ENCODE measurements around the gene PCLO. TPM values are rescaled to one million over a fixed set of nuclear protein-coding genes. Genes with fewer than 3 reads are reported as not detected.

The PCLO gene
- total RNA-seq, 1 experiment from 2014 or later, result 0.17 TPM

DNA sequence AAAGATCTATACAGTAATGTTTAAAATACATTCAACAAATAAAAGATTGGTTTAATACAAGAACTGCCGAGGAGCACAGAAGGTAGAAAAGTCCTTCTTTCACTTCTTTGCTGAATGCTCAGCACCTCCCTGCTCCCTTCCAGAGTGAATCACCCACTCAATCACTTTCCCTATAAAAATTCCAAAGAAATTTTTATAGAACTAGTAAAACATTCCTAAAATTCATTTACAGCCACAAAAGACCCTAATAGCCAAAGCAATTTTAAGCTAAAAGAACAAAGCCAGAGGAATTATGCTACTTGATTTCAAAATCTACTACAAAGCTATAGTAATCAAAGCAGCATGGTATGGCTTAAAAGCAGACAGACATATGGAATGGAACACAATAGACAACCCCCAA, 320.9 kb downstream of the PCLO start:
- no peak for DNase-seq (ENCODE audit: extremely low read depth, low read depth)

GRCh38 chr7:82840061-82840460, 322.6 kb downstream of the PCLO start:
- DNase-seq (ENCODE audit: extremely low read depth, low read depth), result no peak

GRCh38 chr7:82839555-82839954, 323.1 kb downstream of the PCLO start:
- no peak for DNase-seq (ENCODE audit: extremely low read depth, low read depth)

DNA sequence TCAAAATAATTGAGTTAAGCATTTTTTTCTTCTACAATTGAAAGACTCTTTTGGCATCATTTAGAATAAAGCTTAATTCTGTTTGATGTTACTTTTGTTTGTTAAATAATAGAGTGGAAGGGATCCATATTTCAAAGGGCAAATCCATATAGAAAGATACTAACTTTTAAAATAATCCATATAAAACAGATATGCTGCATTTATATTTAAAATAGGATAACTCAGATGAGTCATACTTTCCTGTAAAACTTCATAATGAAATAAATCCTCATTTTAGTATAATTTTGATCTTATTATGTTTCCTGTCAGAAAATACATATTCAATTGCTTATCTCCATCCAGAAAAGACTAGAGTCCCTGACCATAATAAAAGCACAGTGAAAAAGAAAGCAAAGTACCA, 323.6 kb downstream of the PCLO start:
- no peak for DNase-seq (ENCODE audit: extremely low read depth, low read depth)

DNA sequence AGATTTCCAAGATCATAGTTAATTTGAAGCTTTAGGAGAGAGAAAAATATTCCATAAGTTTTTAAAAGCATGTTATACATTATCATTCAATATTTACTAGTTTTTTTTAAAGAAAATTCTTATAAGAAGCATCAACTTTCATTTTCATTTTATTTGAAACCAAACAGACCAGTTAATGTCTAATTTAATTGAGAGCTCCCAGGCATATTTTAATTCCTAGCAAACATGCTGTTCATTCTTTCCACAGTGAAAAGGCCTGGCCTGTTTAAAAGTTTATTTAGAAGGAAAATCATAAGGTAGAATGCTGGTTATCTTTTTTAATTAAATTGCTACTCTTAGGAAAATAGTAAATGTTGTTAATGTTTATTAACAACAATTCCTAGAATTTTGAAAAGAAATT, 324.4 kb downstream of the PCLO start:
- no peak for DNase-seq (ENCODE audit: extremely low read depth, low read depth)

- DNase-seq (ENCODE audit: extremely low read depth, low read depth), result no peak
Observed at GRCh38 chr7:82823073-82823472, 339.6 kb downstream of the PCLO start.

DNA sequence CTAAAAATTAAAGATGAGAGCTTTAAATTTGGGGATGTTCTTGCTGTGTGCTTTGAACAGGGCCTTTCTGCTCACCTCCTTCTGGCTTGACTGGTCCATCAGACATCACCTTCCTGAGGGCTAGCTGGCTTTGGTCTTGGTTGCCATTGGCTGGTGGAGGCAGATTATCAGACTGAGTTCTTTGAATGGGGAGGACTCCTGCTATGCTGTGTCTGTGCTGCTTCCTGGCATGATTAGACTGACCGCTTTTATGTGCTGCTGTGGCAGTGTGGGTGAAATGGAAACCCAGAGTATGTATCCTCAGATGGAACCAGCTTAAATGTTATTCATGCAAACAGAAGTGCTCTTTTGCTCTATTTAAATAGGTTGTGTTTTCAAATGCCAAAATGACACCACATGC, 341.6 kb downstream of the PCLO start:
- no peak for DNase-seq (ENCODE audit: extremely low read depth, low read depth)

GRCh38 chr7:82818171-82818570, 344.5 kb downstream of the PCLO start:
- no peak for DNase-seq (ENCODE audit: extremely low read depth, low read depth)

- DNase-seq (ENCODE audit: extremely low read depth, low read depth), result no peak
Observed at GRCh38 chr7:82816272-82816671, 346.4 kb downstream of the PCLO start.

- peak; percentile 53 for DNase-seq (ENCODE audit: extremely low read depth, low read depth)
Observed at GRCh38 chr7:82810558-82811259, 352.0 kb downstream of the PCLO start.

DNA sequence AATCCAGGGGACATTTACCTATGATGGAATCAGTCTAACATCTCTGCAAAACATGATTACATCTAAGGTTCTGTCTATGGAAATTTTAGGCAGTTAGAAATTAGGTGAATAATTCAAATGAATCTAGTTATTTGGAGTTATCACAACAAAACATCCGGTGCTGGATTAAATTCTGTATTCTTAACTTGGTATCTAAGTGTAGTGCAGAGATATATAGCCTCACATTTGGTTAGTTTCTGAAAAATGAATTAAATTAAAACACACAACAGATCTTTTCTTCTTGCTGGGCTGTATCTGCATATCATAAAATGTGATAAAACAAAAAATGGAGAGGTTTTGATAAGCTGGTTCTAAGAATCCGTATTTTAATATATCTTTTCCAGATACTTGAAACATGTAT, 354.1 kb downstream of the PCLO start:
- DNase-seq (ENCODE audit: extremely low read depth, low read depth), result no peak

GRCh38 chr7:82805527-82805960, 357.1 kb downstream of the PCLO start:
- peak; percentile 58 for DNase-seq (ENCODE audit: extremely low read depth, low read depth)

- DNase-seq (ENCODE audit: extremely low read depth, low read depth), result no peak
Observed at GRCh38 chr7:82803411-82803810, 359.3 kb downstream of the PCLO start.

DNA sequence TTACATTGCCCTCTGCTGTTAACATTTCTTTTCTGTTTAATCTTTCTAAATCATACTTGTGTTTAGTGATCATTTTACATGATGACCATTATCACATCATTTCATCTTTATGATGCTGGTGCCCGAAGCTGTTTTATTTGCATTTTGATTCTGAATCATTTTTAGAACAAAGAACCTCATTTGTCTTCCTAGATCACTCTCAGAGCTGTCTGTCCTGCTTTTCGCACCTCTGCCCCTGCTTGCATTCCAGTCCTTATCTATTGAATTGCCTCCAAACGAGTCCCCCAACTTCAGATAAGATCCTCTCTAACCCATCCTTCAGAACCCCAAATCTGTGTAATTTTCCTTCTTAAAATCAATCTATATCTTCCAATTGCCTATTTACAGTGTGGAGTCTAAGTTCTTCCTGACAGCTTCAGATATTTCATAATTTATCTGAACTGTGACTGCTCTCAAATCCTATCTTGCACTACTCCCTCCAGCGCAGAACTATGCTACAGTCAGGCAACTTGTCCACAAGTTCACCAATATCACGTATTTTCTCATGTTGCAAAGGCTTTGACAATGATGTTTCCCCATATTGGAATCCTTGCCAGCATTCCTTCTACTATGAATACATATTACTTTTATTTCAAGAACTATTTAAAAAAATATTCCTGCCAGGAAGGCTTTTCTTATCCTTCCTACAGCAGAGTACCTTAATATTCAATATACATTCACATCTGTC, 372.6 kb downstream of the PCLO start:
- DNase-seq (ENCODE audit: extremely low read depth, low read depth), result no peak

DNA sequence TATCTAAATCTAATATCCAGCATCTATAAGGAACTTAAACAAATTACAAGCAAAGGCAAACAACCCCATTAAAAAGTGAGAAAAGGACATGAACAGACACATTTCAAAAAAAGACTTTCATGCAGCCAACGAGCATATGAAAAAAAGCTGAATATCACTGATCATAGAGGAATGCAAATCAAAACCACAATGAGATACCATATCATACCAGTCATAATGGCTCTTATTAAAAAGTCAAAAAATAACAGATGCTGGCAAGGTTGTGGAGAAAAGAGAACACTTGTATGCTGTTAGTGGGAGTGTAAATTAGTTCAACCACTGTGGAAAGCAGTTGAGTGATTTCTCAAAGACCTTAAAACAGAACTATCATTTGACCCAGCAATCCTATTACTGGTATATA, 384.7 kb downstream of the PCLO start:
- no peak for DNase-seq (ENCODE audit: extremely low read depth, low read depth)

GRCh38 chr7:82762880-82763279, 399.8 kb downstream of the PCLO start:
- no peak for DNase-seq (ENCODE audit: extremely low read depth, low read depth)

GRCh38 chr7:82760831-82761230, 401.9 kb downstream of the PCLO start:
- DNase-seq (ENCODE audit: extremely low read depth, low read depth), result no peak

DNA sequence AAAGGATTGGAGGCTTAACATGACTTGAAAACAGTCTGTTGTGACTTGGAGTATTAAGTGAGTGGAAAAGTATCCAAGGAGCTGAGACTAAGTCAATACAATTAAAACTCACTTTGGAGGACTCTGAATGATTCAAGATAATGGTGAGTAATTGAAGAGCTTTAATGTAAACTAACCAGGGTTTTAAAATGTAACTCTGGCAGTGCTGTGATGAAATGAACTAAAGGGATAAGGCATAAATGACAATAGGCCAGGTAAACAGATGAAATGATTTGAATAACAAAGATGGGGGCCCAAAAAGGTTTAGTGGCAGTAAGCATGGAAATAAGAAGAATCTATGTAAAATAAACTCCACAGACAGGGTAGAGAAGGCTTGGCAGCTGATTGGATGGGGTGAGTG, 402.6 kb downstream of the PCLO start:
- no peak for DNase-seq (ENCODE audit: extremely low read depth, low read depth)

DNA sequence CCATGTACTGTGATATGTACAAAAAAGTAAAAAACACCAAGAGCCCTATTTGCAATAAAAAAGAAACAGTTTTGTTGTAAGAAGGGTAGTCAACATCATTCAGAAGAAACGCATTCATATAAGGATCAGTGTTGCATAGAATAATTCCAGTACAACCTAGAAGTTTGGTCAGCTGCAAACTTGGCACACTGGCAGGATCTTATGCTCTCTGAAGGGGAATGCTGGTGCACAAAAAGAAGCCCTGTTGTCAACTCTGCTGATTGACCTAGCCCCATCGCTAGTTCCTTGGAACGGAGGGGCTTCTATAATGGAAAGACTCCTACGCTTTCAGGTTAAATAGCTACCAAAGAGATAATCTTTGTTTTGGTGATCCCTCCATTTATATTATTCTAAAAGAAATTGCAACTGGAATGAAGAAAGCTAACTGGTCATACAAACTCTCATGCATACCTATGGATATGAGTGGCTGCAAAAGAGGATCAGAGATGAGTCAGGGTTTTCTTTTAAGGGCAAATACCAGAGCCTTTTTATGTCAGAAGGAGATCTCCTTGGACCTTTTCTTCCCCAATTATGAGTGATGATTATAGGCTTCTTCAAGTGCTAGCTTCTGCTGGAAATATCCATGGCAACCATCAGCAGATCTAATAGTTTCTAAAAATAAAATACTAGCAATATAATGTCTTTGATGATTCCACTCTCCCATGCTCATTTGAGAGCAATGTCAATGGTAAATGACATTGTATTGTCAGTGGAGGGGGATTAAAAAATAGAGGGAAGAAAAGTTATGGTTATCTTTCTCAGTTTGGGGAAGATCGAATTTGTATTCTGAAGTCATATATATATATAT, 406.8 kb downstream of the PCLO start:
- DNase-seq (ENCODE audit: extremely low read depth, low read depth), result no peak

- DNase-seq (ENCODE audit: extremely low read depth, low read depth), result no peak
Observed at GRCh38 chr7:82750007-82750406, 412.7 kb downstream of the PCLO start.

DNA sequence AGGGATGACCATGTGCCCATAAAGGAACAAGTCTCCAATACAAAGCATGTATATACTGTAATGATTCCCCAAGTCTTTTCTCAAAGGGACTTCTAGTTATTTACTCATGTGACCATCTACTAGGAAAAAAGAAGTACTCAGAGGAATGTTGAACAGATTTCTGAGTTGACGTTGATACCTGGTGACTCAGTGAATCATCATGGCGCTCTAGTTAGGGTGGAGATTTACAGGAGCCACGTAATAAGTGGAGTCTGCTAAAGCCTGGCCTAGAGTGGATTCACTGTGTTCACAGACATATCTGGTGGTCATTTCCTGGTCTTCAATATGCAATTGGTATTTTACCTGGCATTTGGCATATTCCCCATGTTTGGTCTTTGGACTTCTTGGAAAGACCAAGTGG, 416.9 kb downstream of the PCLO start:
- DNase-seq (ENCODE audit: extremely low read depth, low read depth), result no peak

All from NCI-H460 (cell line).